ENCODE measurements around the gene EXD2. TPM values are rescaled to one million over a fixed set of nuclear protein-coding genes. Genes with fewer than 3 reads are reported as not detected.

Gene EXD2
- total and polyA plus RNA-seq, 10 of the 15 experiments (the other 5 are each of a cell fraction or from before 2014, with no cell fraction given) = 1.0 to 12.4 (median 4.6) TPM

- no peak for TF ChIP-seq REST (IDR thresholded peaks at IDR 0.05; ENCODE audit: low read depth, low read length)
- TF ChIP-seq STAT1 (conservative IDR thresholded peaks at IDR 0.05) = no peak
- TF ChIP-seq, protein P1, sequence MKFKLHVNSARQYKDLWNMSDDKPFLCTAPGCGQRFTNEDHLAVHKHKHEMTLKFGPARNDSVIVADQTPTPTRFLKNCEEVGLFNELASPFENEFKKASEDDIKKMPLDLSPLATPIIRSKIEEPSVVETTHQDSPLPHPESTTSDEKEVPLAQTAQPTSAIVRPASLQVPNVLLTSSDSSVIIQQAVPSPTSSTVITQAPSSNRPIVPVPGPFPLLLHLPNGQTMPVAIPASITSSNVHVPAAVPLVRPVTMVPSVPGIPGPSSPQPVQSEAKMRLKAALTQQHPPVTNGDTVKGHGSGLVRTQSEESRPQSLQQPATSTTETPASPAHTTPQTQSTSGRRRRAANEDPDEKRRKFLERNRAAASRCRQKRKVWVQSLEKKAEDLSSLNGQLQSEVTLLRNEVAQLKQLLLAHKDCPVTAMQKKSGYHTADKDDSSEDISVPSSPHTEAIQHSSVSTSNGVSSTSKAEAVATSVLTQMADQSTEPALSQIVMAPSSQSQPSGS (IDR thresholded peaks at IDR 0.05; ENCODE audit: low read length) = no peak
- TF ChIP-seq CBX3 (IDR thresholded peaks at IDR 0.05; ENCODE audit: borderline replicate concordance, low read depth) = no peak
- TF ChIP-seq TBL1XR1 (IDR thresholded peaks at IDR 0.05; ENCODE audit: low read depth, low read length) = no peak
- TF ChIP-seq CBX5 (IDR thresholded peaks at IDR 0.05; ENCODE audit: low read depth) = no peak
- TF ChIP-seq, protein P2, sequence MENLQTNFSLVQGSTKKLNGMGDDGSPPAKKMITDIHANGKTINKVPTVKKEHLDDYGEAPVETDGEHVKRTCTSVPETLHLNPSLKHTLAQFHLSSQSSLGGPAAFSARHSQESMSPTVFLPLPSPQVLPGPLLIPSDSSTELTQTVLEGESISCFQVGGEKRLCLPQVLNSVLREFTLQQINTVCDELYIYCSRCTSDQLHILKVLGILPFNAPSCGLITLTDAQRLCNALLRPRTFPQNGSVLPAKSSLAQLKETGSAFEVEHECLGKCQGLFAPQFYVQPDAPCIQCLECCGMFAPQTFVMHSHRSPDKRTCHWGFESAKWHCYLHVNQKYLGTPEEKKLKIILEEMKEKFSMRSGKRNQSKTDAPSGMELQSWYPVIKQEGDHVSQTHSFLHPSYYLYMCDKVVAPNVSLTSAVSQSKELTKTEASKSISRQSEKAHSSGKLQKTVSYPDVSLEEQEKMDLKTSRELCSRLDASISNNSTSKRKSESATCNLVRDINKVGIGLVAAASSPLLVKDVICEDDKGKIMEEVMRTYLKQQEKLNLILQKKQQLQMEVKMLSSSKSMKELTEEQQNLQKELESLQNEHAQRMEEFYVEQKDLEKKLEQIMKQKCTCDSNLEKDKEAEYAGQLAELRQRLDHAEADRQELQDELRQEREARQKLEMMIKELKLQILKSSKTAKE (IDR thresholded peaks at IDR 0.05; ENCODE audit: low read depth, poor library complexity, severe bottlenecking) = no peak
- TF ChIP-seq, protein P3, sequence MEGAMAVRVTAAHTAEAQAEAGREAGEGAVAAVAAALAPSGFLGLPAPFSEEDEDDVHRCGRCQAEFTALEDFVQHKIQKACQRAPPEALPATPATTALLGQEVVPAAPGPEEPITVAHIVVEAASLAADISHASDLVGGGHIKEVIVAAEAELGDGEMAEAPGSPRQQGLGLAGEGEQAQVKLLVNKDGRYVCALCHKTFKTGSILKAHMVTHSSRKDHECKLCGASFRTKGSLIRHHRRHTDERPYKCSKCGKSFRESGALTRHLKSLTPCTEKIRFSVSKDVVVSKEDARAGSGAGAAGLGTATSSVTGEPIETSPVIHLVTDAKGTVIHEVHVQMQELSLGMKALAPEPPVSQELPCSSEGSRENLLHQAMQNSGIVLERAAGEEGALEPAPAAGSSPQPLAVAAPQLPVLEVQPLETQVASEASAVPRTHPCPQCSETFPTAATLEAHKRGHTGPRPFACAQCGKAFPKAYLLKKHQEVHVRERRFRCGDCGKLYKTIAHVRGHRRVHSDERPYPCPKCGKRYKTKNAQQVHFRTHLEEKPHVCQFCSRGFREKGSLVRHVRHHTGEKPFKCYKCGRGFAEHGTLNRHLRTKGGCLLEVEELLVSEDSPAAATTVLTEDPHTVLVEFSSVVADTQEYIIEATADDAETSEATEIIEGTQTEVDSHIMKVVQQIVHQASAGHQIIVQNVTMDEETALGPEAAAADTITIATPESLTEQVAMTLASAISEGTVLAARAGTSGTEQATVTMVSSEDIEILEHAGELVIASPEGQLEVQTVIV (IDR thresholded peaks at IDR 0.05; ENCODE audit: borderline replicate concordance, partially characterized antibody) = no peak
- TF ChIP-seq SMC3 (IDR thresholded peaks at IDR 0.05; ENCODE audit: borderline replicate concordance, low read length) = no peak
- no peak for TF ChIP-seq HDGF (IDR thresholded peaks at IDR 0.05)
Observed at GRCh38 chr14:69142101-69142500, 49.2 kb upstream of the EXD2 start (continued).
